Fibroblast of villous mesenchyme (primary cell): ENCODE data around the gene PRDM7. TPM values are rescaled to one million over a fixed set of nuclear protein-coding genes. Genes with fewer than 3 reads are reported as not detected.
"Not testable (repeated sequence)": the region's sequence is repeated elsewhere in the genome, so short reads cannot be mapped to it uniquely, and the experiment has no call there.

ENCODE experiments used
- DNase-seq: peaks from one replicate; pipeline ENCODE4 v3.0.0-alpha.2; 2010; ENCODE audit warnings: low read depth
- H3K4me3 ChIP-seq: 2 replicates; pipeline ENCODE4 v1.5.1; 2011; ENCODE audit warnings: low read depth, mild to moderate bottlenecking, low read length
- total RNA-seq: library from RNA; depleted of rRNA; stranded (reverse); fragments of >200 nt; gene quantifications from 2 replicates; pipeline ENCODE4 v1.2.3, GENCODE V29; 2012
- TF ChIP-seq, protein P1 (sequence below): IDR thresholded peaks from 2 replicates; pipeline ENCODE4 v1.5.1; 2012; ENCODE audit warnings: low read depth, mild to moderate bottlenecking, low read length; ENCODE audit not compliant: insufficient read depth

PRDM7 gene
- total RNA-seq: not detected in 2 replicates

DNA sequence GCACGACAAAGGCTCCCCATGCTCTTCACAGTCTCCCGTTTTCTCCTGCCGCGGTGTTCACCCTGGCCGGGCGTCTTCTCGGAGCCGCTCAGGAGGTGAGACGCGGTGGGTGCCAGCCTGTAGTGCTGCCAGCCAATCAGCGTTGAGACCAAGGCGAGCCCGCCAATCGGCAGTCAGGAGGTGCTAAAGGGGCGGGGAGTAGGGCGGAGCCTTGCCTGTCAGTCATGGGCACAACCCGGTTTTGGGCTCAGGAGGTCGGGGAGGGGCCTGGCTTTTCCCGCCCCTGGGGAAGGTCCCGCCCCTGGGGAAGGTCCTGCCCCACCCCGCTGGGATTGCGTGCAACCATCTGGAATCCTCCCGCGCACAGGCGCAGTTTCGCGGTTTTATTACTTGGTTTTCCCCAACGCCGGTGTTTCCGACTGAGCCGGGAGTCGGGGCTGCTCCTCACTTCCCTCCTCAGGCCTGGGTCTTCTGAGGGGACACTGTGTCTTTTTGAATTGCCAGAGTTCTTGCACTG lies at the start of gene PRDM7:
Gene PRDM7, minus strand, starts transcription at position 92 of the 517 bp plus-strand sequence. CDS start 1,421 bp downstream, outside the sequence.
- peak within 1 kb of the TSS; percentile 51 for H3K4me3 ChIP-seq
- TF ChIP-seq, protein P1, sequence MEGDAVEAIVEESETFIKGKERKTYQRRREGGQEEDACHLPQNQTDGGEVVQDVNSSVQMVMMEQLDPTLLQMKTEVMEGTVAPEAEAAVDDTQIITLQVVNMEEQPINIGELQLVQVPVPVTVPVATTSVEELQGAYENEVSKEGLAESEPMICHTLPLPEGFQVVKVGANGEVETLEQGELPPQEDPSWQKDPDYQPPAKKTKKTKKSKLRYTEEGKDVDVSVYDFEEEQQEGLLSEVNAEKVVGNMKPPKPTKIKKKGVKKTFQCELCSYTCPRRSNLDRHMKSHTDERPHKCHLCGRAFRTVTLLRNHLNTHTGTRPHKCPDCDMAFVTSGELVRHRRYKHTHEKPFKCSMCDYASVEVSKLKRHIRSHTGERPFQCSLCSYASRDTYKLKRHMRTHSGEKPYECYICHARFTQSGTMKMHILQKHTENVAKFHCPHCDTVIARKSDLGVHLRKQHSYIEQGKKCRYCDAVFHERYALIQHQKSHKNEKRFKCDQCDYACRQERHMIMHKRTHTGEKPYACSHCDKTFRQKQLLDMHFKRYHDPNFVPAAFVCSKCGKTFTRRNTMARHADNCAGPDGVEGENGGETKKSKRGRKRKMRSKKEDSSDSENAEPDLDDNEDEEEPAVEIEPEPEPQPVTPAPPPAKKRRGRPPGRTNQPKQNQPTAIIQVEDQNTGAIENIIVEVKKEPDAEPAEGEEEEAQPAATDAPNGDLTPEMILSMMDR: no peak

DNA sequence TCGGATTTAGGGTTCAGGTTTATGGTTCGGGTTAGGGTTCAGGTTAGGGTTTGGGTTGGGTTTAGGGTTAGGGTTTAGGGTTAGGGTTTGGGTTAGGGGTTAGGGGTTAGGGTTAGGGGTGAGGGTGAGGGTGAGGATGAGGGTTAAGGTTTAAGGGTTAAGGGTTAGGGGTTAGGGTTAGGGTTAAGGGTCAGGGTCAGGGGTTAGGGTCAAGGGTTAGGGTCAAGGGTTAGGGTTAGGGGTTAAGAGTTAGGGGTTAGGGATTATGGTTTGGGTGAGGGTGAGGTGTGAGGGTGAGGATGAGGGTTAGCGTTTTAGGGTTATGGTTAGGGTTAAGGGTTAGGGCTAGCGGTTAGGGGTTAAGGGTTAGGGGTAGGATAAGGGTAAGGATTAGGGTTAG lies 44.7 kb upstream of the PRDM7 start:
- DNase-seq, H3K4me3 ChIP-seq: not testable (repeated sequence)

More for the DNA sequence above, at the start of gene PRDM7:
- peak; percentile 95 for DNase-seq

DNA sequence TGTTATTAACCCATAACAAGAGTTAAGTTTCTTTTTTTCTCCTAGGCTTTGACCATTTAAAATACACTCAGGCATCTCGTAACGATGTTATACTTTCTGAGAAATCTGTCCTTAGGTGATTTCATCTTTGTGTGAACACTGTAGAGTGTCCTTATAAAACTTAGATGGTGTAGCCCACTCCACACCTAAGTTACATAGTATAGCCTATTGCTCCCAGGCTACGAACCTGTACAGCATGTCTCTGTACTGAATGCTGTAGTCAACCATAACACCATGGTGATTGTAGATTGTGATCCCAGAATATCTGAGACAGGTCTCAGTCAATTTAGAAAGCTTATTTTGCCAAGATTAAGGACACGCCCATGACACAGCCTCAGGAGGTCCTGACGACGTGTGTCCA lies 30.5 kb upstream of the PRDM7 start:
- not testable (repeated sequence) for H3K4me3 ChIP-seq, DNase-seq

DNA sequence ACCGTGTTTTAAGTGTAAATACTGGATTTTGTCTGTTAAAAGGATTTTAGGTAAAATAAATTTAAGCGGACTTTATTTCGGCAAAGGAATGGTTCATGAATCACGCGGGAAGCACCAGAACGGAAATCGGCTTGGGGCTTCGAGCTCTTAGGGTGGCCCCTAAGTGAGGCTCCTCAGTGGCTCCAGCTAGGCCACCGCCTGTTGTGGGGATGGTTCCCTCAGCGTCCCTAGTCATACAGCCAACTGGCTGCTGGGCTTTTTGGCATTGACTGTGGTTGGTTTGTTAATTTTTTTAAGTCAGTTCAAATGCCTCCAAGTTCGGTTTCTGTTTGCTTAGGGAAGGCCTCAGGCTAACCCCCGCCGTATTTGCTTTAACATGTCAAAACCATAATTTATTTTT lies 29.9 kb upstream of the PRDM7 start:
- not testable (repeated sequence) for H3K4me3 ChIP-seq, DNase-seq

DNA sequence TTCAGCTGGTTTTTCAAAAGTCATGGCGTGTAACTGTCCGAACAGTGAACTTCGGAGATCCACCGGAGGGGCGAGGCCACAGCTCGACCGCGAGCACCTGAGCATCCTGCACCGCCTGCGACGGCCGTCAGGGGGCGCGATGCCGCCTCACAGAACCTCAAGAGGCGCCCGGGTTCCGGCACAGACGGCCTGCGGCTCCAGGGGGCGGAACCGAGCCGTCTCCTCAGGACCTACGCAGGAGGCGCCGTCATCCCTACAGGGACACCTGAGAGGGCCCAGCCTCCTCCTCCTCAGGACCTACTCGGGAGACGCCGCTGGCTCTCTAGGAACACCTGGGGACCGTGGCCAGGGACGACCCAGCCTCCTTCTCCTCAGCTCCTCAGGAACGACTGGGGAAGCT lies 29.1 kb upstream of the PRDM7 start:
- not testable (repeated sequence) for H3K4me3 ChIP-seq, DNase-seq

DNA sequence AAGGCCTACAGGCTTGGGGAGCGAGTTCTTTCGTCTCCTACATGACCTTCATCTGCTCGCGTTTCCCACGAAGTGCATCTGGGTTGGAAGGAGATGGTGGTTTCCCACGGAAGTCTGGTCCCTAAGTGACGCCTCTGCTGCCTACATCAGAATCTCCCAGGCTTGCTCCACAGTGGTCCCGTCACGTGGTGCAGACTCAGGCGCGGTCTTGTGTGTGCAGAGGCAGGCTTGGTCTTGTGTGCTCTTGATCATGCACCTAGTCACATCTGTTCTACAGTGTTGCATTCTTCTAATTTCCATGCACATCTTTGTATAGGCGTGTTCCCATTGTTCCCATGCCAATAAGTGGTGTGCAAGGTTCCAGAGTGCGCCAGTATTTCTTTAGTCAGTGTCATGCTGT lies 27.6 kb upstream of the PRDM7 start:
- H3K4me3 ChIP-seq, DNase-seq: not testable (repeated sequence)

DNA sequence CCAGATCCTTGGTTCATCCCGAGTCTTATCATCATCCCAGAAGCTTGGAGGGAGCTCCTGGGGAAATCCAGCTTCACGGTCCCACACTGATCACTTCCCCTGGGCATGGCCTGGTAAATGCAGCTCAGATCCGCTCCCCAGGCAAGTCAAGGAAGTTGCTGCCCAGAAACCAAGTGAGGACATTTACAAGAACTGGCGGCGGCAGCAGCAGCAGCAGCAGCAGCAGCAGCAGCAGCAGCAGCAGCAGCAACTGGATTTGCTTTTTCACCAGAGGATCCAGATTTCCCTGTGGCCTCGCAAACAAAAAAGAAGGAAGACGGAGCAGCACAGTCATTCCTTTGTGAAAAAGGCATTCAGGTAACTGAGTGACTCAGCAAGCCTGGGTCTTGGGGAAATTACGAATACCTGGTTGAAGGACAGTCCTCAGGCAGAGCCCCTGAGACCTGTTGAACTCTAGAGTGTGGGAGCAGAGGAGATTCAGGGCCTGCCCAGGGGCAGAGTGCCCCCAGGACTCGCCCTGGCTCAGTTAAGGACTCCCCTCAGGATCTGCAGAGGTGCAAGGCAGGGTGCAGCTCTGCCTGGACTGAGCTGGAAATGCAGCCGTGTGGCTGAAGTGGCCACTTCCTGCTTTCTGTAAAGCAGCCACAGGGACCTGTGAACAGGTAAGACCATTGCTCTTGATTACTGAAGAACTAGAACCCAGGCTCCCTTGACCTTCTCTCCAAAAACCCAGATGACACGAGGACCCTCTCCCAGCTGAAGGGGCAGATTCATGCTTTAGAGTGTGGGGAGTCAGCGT lies 25.2 kb upstream of the PRDM7 start:
- not testable (repeated sequence) for DNase-seq, H3K4me3 ChIP-seq

DNA sequence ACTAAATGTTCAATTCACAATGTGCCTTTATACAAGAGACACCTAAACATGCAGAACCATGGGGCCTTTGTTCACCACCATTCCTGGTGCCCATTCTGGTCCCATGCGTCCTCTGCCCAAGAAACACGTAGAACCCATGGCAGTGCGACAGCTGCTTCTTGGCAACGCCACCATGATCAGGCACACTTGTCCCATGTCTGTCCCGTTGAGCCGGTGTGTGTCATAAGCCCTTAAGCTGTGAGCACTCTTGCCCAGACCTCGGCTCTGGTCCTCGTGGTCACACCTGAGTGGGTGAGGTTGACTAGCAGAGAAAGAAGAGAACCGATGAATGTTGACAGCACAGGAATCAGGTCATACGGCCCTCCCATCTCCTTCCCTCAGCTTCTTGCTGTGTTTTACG lies 24.2 kb upstream of the PRDM7 start:
- not testable (repeated sequence) for DNase-seq, H3K4me3 ChIP-seq

DNA sequence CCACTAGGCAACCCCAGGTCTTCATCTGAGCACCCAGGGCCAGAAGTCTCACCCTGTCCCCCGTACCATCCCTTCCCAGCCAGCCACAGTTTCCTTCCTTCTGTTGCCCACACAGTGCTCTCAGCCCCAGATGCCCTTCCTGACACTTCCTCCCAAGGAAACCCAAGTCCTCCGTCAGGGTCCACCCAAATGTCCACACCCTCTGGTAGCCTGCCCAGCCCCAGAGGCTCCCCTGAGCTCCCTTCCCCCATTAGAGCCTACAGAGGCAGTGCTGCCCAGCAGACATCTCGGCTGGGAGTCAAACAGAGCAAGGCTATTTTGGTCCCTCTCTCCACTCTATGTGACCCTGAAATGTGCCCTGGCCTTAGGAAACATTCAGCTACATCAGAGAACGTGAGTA lies 23.7 kb upstream of the PRDM7 start:
- H3K4me3 ChIP-seq, DNase-seq: not testable (repeated sequence)

DNA sequence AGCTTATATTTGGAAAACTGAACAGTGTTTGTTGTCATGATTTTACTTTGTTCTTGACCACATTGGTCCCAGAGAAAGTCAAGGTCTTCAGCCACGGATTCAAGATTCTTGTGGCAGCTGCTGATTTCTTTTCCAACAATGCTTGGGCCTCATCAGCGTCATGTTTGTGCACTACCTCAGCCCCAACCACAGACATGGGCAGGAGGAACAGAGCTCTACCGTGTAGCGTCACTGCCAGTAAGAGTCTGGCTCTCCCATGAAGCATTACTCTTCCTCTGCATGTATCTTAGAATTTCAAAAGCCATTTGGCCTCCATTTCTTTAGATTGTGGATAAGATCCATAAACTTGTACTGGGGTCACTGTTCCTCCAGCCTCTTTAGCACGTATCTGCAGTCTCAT lies 23.1 kb upstream of the PRDM7 start:
- not testable (repeated sequence) for H3K4me3 ChIP-seq, DNase-seq

DNA sequence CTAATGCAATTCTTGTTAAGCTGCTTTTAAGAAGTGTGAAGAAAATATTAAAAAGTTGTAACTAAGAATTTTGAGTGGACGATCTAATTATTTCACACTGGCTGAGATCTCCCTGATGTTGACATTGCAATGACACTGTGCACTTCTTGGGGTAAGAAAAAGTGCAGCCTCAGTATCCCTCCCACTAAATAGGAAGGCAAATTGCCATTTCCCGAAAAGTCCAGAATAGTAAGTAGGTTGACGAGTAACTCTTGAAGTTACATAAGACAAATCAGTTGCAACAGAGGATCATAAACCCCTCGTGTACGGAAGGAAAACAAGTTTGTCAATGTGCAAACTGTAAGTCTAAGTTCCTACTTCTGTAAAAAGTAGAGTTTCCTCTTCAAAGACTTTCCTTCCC lies 21.8 kb upstream of the PRDM7 start:
- not testable (repeated sequence) for DNase-seq, H3K4me3 ChIP-seq

DNA sequence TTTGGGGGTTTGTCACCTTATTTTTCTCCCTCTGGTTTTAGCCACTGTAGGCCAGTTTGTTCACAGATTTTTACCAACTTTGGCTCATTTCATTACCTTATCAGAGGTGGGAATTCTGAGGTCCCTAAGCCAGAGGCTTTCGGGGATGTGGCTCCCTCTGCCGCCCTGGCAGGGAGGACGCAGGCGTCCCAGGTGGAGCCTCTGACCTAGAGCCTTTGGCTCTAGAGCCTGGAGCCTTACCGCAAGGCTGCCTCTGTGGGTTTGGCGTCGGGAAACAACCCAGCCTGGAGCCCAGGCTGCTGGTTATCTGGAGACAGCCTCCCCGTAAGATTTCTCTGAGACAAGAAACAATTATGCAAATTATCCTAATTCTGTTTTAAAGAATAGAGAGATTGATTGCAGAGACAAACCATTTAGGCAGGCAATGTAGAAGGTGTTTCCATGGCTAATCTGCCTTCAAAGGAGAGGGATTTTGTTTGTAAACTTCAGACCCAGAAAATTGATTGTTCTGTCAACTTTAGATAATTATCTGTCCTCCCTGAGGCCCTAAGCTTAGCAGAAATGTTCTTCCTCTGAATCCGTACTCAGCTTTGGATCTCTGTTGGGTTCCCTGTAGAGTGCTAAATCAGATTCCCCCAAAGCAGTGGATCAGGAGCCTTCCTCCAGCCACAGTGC lies 20.0 kb upstream of the PRDM7 start:
- not testable (repeated sequence) for H3K4me3 ChIP-seq, DNase-seq

DNA sequence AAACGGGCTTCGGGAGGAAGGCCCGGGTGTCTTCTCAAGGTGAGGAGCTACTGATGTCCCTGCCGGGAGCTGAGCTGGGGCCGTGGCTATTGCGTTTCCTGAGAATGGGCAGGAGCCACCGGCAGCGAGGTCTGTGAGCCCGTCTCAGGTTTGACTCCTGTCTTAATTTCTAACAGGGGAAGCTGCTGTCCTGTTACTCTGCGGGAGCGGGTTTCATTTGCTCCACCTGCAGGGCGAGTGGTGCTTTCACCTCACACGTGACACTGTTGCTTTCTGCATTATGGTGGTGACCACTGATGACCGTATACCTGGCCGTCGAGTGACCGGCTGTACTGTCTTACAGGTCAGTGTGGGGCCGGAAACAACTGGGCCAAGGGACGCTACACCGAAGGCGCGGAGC lies 17.7 kb upstream of the PRDM7 start:
- not testable (repeated sequence) for H3K4me3 ChIP-seq, DNase-seq

DNA sequence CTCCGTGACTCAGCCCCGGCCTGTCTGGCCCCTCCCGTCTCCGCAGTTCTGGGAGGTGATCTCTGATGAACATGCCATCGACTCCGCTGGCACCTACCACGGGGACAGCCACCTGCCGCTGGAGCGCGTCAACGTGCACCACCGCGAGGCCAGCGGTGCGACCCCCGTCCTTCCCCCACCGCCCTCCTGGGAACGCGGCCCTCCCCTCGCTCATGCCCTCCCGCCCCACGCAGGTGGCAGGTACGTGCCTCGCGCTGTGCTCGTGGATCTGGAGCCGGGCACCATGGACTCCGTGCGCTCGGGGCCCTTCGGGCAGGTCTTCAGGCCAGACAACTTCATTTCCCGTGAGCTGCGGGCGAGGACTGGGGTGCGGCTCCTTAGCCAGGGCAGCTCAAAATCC lies 17.2 kb upstream of the PRDM7 start:
- not testable (repeated sequence) for DNase-seq, H3K4me3 ChIP-seq

DNA sequence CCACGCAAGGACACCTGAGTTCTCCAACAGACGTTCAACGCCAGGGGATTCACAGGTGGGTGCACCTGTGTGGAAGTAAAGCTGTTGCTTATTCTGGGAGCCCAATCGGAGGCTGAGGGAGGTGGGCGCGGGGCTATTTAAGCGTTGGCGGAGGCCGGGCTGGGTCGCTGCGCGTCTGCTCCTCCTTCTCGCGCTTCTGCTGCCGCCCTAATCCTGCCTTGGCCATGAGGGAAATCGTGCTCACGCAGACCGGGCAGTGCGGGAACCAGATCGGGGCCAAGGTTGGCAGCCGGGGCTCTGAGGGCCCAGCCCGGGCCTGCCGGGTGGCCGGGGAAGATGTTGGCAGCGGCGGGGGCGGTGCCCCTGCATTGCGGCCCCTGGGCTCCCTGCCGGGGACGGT lies 16.7 kb upstream of the PRDM7 start:
- H3K4me3 ChIP-seq, DNase-seq: not testable (repeated sequence)

DNA sequence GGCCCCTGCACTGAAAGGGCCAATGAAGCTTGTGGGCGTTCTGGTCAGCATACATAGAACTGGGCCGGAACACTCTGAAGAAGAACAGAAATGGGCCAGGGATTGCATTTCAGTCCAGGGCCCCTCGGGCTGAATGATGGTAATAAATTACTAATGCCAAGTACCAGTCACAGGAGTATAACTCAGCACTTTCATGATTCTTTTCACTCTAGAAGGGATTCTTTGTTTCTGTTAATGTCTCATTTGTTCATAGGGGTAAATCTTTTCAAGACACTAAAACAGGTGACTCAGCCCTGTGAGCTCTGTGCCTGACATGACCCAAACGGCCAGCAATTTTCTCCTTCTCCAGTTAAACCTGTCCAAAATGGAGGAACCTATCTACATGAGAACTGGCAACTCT lies 15.7 kb upstream of the PRDM7 start:
- DNase-seq, H3K4me3 ChIP-seq: not testable (repeated sequence)
